GM18867 (cell line): ENCODE measurements around the gene MYH1.

Experiments used
- ATAC-seq: cut with Tn5 transposase; IDR thresholded peaks from one replicate; pipeline ENCODE4 v1.9.1; 2021; ENCODE audit warnings: mild to moderate bottlenecking, moderate library complexity; ENCODE audit not compliant: unreplicated experiment

The MYH1 gene

DNA sequence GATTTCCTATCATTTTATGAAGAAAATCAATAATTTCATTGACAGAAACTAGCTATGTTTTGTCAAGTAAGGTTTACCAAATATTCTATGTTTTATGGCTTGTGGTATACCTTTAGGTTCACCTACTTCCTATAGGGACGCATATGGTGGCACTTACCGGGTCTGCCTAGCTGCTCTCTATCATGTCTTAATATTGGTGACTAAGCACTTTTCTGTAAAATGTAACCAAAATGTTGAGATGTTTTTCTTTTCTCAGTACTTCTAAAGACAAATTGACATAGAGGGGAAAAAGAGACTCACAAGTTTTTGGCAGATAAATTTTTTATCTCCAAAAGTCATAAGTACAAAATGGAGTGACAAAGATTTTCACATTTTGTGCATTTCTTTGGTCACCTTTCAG is 26.3 kb downstream of the MYH1 start:
- no peak for ATAC-seq

DNA sequence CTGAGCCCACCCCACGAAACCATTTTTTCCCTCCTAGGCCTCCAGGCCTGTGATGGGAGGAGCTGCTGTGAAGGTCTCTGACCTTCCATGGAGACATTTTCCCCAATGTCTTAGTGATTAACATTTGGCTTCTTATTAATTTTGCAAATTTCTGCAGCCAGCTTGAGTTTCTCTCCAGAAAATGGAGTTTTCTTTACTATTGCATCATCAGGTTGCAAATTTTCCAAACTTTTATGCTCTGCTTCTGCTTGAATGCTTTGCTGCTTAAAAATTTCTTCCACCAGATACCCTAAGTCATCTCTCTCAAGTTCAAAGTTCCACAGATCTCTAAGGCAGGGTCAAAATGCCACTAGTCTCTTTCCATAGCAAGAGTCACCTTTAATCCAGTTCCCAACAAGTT is 36.1 kb downstream of the MYH1 start:
- ATAC-seq = no peak

DNA sequence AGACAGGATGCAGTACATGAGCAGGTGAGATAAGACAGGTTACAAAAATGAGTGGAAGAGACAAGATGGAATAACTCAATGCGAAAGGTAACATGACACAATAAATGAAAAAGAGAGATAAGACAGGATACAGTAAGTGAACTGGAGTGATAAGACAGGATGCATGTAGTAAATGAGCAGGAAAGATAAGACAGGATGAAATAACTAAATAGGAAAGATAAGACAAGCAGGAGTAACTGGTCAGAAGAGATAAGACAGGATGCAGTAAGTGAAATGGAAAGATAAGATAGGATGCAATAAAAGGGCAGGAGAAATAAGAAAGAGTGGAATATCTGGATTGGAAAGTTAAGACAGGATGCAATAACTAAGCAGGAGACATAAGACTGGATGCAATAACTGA is 40.6 kb downstream of the MYH1 start:
- ATAC-seq = no peak

- no peak for ATAC-seq
Measured at GRCh38 chr17:10474536-10474935, 43.8 kb downstream of the MYH1 start.

- no peak for ATAC-seq
Measured at GRCh38 chr17:10471858-10472257, 46.5 kb downstream of the MYH1 start.

- ATAC-seq = no peak
Measured at GRCh38 chr17:10469459-10469858, 48.9 kb downstream of the MYH1 start, which contains the start of gene MYH4. Gene MYH4, minus strand, starts transcription at chr17:10469559. Its CDS starts 2,814 bp downstream, at chr17:10466745.

GRCh38 chr17:10463402-10463801 is 54.9 kb downstream of the MYH1 start:
- ATAC-seq = no peak

DNA sequence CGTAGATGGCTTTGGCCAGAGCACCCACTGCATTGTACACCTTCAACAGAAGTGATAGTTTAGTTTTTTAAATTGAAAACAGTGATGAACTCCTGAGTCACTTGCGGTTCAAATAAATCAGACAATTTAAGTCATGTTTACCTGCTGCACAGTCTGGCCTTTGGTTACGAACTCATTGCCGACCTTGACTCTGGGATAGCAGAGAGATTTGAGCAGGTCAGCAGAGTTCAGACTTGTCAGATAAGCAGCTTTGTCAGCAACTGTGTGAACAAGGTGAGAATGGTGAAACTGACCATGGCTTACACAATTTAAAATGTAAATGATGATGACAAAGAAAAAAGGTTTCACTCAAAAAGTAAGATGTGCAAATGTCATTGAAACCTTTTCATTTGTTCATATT is 58.3 kb downstream of the MYH1 start:
- ATAC-seq = no peak

DNA sequence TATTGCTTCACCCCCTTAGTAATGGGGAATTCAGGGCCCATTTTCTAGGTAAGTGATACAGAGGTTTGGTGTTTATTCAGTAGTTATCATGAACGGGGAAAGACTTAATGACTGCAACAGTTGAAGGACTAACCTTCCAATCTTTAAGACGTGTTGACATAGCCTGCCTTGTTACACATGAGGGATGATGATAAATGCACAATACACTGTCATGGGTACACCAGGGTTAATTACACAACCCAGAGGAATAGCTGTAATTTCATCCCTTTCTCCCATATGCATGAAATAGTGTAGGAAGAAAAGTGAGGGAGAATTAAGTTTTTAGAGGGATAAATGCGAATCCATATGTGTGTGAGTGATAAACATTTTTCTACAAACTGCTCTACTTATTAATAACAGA is 59.6 kb downstream of the MYH1 start:
- ATAC-seq = no peak

DNA sequence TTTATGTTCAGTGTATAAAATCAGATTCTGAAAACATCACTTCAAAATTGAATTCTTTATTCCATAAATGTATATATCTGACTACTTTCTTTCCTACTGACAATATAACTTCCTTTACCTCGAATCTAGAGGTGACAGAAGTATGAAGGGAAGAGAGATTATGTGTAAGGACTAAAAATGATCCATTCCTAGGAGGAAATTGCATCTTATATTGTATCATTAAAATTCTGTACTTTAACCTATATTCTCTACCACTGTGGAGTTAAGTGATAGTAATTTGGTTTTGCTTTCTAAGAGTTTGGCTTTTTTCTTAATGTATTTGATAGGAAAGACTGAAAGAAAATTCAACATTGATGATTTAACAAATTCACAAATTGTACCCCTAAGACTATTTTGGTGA is 60.4 kb downstream of the MYH1 start:
- no peak for ATAC-seq

GRCh38 chr17:10447026-10447931 is 71.1 kb downstream of the MYH1 start:
- no peak for ATAC-seq
